GM19193 (cell line): ENCODE results near the gene C19orf38.
A peak's percentile ranks its signal among the peaks of the same experiment; 100 is the strongest.

Source experiments
- POLR2A ChIP-seq: IDR thresholded peaks from 4 replicates; pipeline ENCODE4 v1.6.1; 2011; ENCODE audit not compliant: insufficient read depth, insufficient read length; ENCODE audit errors: extremely low read depth

The C19orf38 gene

GRCh38 chr19:10835089-10835753, 13.0 kb upstream of the C19orf38 start:
- no peak for TF ChIP-seq POLR2A

- TF ChIP-seq POLR2A, result peak; percentile 64
Observed at GRCh38 chr19:10835754-10836478, 12.3 kb upstream of the C19orf38 start, which contains the start of gene TMED1. TSS of gene TMED1 (minus strand) at chr19:10836212. CDS start at chr19:10836191, 21 bp downstream.

- TF ChIP-seq POLR2A, result no peak
Observed at GRCh38 chr19:10836479-10837330, 11.5 kb upstream of the C19orf38 start.

GRCh38 chr19:10838377-10838776, 9.8 kb upstream of the C19orf38 start:
- no peak for TF ChIP-seq POLR2A

GRCh38 chr19:10839114-10840050, 8.8 kb upstream of the C19orf38 start:
- TF ChIP-seq POLR2A, result no peak

- no peak for TF ChIP-seq POLR2A
Observed at GRCh38 chr19:10842788-10843187, 5.4 kb upstream of the C19orf38 start.

GRCh38 chr19:10846500-10847202, 1.6 kb upstream of the C19orf38 start:
- no peak for TF ChIP-seq POLR2A

- TF ChIP-seq POLR2A, result no peak
Observed at GRCh38 chr19:10850631-10851030, 2.4 kb downstream of the C19orf38 start.

GRCh38 chr19:10852098-10852800, 4.0 kb downstream of the C19orf38 start:
- no peak for TF ChIP-seq POLR2A

GRCh38 chr19:10852941-10853340, 4.7 kb downstream of the C19orf38 start:
- TF ChIP-seq POLR2A, result no peak

GRCh38 chr19:10854350-10855089, 6.3 kb downstream of the C19orf38 start:
- no peak for TF ChIP-seq POLR2A

GRCh38 chr19:10855879-10856522, 7.8 kb downstream of the C19orf38 start:
- TF ChIP-seq POLR2A, result no peak
